Adipocyte (in vitro differentiated cells): ENCODE measurements around the gene GMDS.

ENCODE experiments used
- DNase-seq: peaks from one replicate; pipeline ENCODE4 v3.0.0-alpha.2; 2015; ENCODE audit warnings: low read depth
- H3K27me3 ChIP-seq: replicated peaks from 2 replicates; pipeline ENCODE4 v1.7.0; 2013; ENCODE audit warnings: mild to moderate bottlenecking, low read length, moderate library complexity; ENCODE audit not compliant: control insufficient read depth, insufficient read depth
- H3K36me3 ChIP-seq: 2 replicates; pipeline ENCODE4 v1.7.0; 2013; ENCODE audit warnings: low read length, mild to moderate bottlenecking, moderate library complexity; ENCODE audit not compliant: control insufficient read depth, insufficient read depth, severe bottlenecking
- H3K4me1 ChIP-seq: 2 replicates; pipeline ENCODE4 v1.7.0; 2013; ENCODE audit warnings: mild to moderate bottlenecking, low read length, moderate library complexity; ENCODE audit not compliant: control insufficient read depth, insufficient read depth
- H3K4me3 ChIP-seq: 2 replicates; pipeline ENCODE4 v1.7.0; 2013; ENCODE audit warnings: mild to moderate bottlenecking, low read length, moderate library complexity
- H3K9ac ChIP-seq: 2 replicates; pipeline ENCODE4 v1.7.0; 2013; ENCODE audit warnings: mild to moderate bottlenecking, low read length, moderate library complexity
- H3K9me3 ChIP-seq: 2 replicates; pipeline ENCODE4 v1.7.0; 2013; ENCODE audit warnings: mild to moderate bottlenecking, low read length, moderate library complexity; ENCODE audit not compliant: control insufficient read depth

Gene GMDS

GRCh38 chr6:2221726-2222274 lies 23.6 kb downstream of the GMDS start:
- H3K4me3 ChIP-seq, result peak overlapping the region; percentile 79
- no peak for DNase-seq
- H3K36me3 ChIP-seq, result no peaks in the 10 kb centered on the region
- no peaks in the 10 kb centered on the region for H3K27me3 ChIP-seq
- no peaks in the 10 kb centered on the region for H3K9me3 ChIP-seq
- H3K4me1 ChIP-seq, result peaks cover 7% of the 10 kb centered on the region
- H3K9ac ChIP-seq, result peak overlapping the region; percentile 61

GRCh38 chr6:2220154-2220553 lies 25.3 kb downstream of the GMDS start:
- H3K9ac ChIP-seq, result no peak overlapping the region
- H3K9me3 ChIP-seq, result no peaks in the 10 kb centered on the region
- no peaks in the 10 kb centered on the region for H3K27me3 ChIP-seq
- DNase-seq, result no peak
- no peak overlapping the region for H3K4me3 ChIP-seq
- no peaks in the 10 kb centered on the region for H3K36me3 ChIP-seq
- H3K4me1 ChIP-seq, result peaks cover under 1% of the 10 kb centered on the region

- H3K27me3 ChIP-seq, result no peaks in the 10 kb centered on the region
Measured at GRCh38 chr6:2218866-2219265, 26.5 kb downstream of the GMDS start.

GRCh38 chr6:2216794-2217383 lies 28.5 kb downstream of the GMDS start:
- H3K36me3 ChIP-seq, result no peaks in the 10 kb centered on the region
- no peaks in the 10 kb centered on the region for H3K4me1 ChIP-seq
- H3K27me3 ChIP-seq, result no peaks in the 10 kb centered on the region
- H3K9ac ChIP-seq, result no peak overlapping the region
- no peaks in the 10 kb centered on the region for H3K9me3 ChIP-seq
- no peak overlapping the region for H3K4me3 ChIP-seq
- no peak for DNase-seq

More at GRCh38 chr6:2218866-2219265, 26.5 kb downstream of the GMDS start:
- H3K9me3 ChIP-seq, result no peaks in the 10 kb centered on the region
- no peak overlapping the region for H3K9ac ChIP-seq
- DNase-seq, result no peak
- H3K36me3 ChIP-seq, result no peaks in the 10 kb centered on the region
- no peaks in the 10 kb centered on the region for H3K4me1 ChIP-seq
- no peak overlapping the region for H3K4me3 ChIP-seq

GRCh38 chr6:2215342-2215741 lies 30.1 kb downstream of the GMDS start:
- Histone ChIP-seq H3K4me3 (no peak overlapping the region), H3K9ac (no peak overlapping the region), H3K4me1 (no peaks in the 10 kb centered on the region), H3K36me3 (no peaks in the 10 kb centered on the region), H3K9me3 (no peaks in the 10 kb centered on the region), H3K27me3 (no peaks in the 10 kb centered on the region)
- no peak for DNase-seq

- H3K4me1 ChIP-seq, result no peaks in the 10 kb centered on the region
- H3K9ac ChIP-seq, result no peak overlapping the region
- H3K27me3 ChIP-seq, result no peaks in the 10 kb centered on the region
- H3K4me3 ChIP-seq, result no peak overlapping the region
- no peaks in the 10 kb centered on the region for H3K9me3 ChIP-seq
- DNase-seq, result no peak
- H3K36me3 ChIP-seq, result no peaks in the 10 kb centered on the region
Measured at GRCh38 chr6:2213086-2213485, 32.3 kb downstream of the GMDS start.

- Histone ChIP-seq H3K9ac (no peak overlapping the region), H3K36me3 (no peaks in the 10 kb centered on the region), H3K9me3 (no peaks in the 10 kb centered on the region), H3K4me1 (no peaks in the 10 kb centered on the region), H3K27me3 (no peaks in the 10 kb centered on the region), H3K4me3 (no peak overlapping the region)
- DNase-seq, result peak; percentile 30
Measured at GRCh38 chr6:2209226-2209809, 36.1 kb downstream of the GMDS start.

- DNase-seq, result peak; percentile 22
- H3K9ac ChIP-seq, result no peak overlapping the region
- H3K4me3 ChIP-seq, result no peak overlapping the region
- no peaks in the 10 kb centered on the region for H3K36me3 ChIP-seq
- H3K27me3 ChIP-seq, result no peaks in the 10 kb centered on the region
- no peaks in the 10 kb centered on the region for H3K9me3 ChIP-seq
- no peaks in the 10 kb centered on the region for H3K4me1 ChIP-seq
Measured at GRCh38 chr6:2208468-2208867, 36.9 kb downstream of the GMDS start.

- H3K27me3 ChIP-seq, result no peaks in the 10 kb centered on the region
- H3K4me3 ChIP-seq, result no peak overlapping the region
- no peak for DNase-seq
- H3K4me1 ChIP-seq, result no peaks in the 10 kb centered on the region
- no peaks in the 10 kb centered on the region for H3K9me3 ChIP-seq
- H3K36me3 ChIP-seq, result no peaks in the 10 kb centered on the region
- H3K9ac ChIP-seq, result no peak overlapping the region
Measured at GRCh38 chr6:2205396-2205795, 40.0 kb downstream of the GMDS start.

GRCh38 chr6:2204272-2204671 lies 41.1 kb downstream of the GMDS start:
- DNase-seq, result no peak
- Histone ChIP-seq H3K36me3 (no peaks in the 10 kb centered on the region), H3K9ac (no peak overlapping the region), H3K9me3 (no peaks in the 10 kb centered on the region), H3K4me3 (no peak overlapping the region), H3K4me1 (no peaks in the 10 kb centered on the region), H3K27me3 (no peaks in the 10 kb centered on the region)

- Histone ChIP-seq H3K36me3 (no peaks in the 10 kb centered on the region), H3K9ac (no peak overlapping the region), H3K4me1 (no peaks in the 10 kb centered on the region), H3K9me3 (no peaks in the 10 kb centered on the region), H3K4me3 (no peak overlapping the region), H3K27me3 (no peaks in the 10 kb centered on the region)
- DNase-seq, result no peak
Measured at GRCh38 chr6:2203264-2203663, 42.1 kb downstream of the GMDS start.

GRCh38 chr6:2197984-2198383 lies 47.4 kb downstream of the GMDS start:
- H3K36me3 ChIP-seq, result no peaks in the 10 kb centered on the region
- no peak for DNase-seq
- no peak overlapping the region for H3K4me3 ChIP-seq
- H3K9ac ChIP-seq, result no peak overlapping the region
- peaks cover 14% of the 10 kb centered on the region for H3K4me1 ChIP-seq
- no peaks in the 10 kb centered on the region for H3K9me3 ChIP-seq
- no peaks in the 10 kb centered on the region for H3K27me3 ChIP-seq
